Keratinocyte (primary cell): ENCODE data around the gene CLNK. TPM values are rescaled to one million over a fixed set of nuclear protein-coding genes. Genes with fewer than 3 reads are reported as not detected.

Source experiments
- DNase-seq: peaks from one replicate; pipeline ENCODE4 v3.0.0-alpha.2; 2011; ENCODE audit warnings: low read depth, missing footprints, low spot score
- FAIRE-seq: peaks from 2 replicates; lab custom pipeline; 2011; peaks lifted over from hg19 to GRCh38; lab: Jason Lieb, UNC
- H2AFZ ChIP-seq: 2 replicates; pipeline ENCODE4 v1.6.0; 2012; ENCODE audit warnings: low read length, control low read depth, inconsistent platforms; ENCODE audit not compliant: control insufficient read depth
- H3K27ac ChIP-seq: 2 replicates; pipeline ENCODE4 v1.5.1; 2011; ENCODE audit warnings: low read length; ENCODE audit not compliant: control insufficient read depth, insufficient read depth
- H3K27me3 ChIP-seq: 3 replicates; pipeline ENCODE4 v1.6.0; 2011; ENCODE audit warnings: low read length; ENCODE audit not compliant: control insufficient read depth, insufficient read depth; ENCODE audit errors: extremely low read depth
- H3K36me3 ChIP-seq, 2 experiments: 2 replicates in 1 of 2; 3 replicates in 1 of 2; pipeline ENCODE4 v1.5.1; 2011; ENCODE audit warnings: low read length in 2 of 2, mild to moderate bottlenecking in 1 of 2; ENCODE audit not compliant: control insufficient read depth in 2 of 2, insufficient read depth in 2 of 2; ENCODE audit errors: extremely low read depth in 1 of 2
- H3K4me1 ChIP-seq: 3 replicates; pipeline ENCODE4 v1.5.1; 2011; ENCODE audit warnings: low read length; ENCODE audit not compliant: control insufficient read depth, insufficient read depth; ENCODE audit errors: extremely low read depth
- H3K4me2 ChIP-seq: 3 replicates; pipeline ENCODE4 v1.6.0; 2011; ENCODE audit warnings: low read depth, low read length; ENCODE audit not compliant: control insufficient read depth, insufficient read depth; ENCODE audit errors: extremely low read depth
- H3K4me3 ChIP-seq, 3 experiments: fragments of 200-600 bp in 1 of 3; sonication (generic) in 1 of 3; 2 replicates in 2 of 3; 3 replicates in 1 of 3; pipeline ENCODE4 v1.5.1; 2011 to 2016; ENCODE audit warnings: low read length in 3 of 3, mild to moderate bottlenecking in 3 of 3, control low read depth in 2 of 3, inconsistent platforms in 1 of 3, low read depth in 1 of 3, mixed read lengths in 1 of 3, mixed run types in 1 of 3, moderate library complexity in 1 of 3; ENCODE audit not compliant: control insufficient read depth in 2 of 3, insufficient read depth in 2 of 3; ENCODE audit errors: extremely low read depth in 1 of 3
- H3K79me2 ChIP-seq: 2 replicates; pipeline ENCODE4 v1.6.0; 2012; ENCODE audit warnings: low read length; ENCODE audit not compliant: control insufficient read depth, insufficient read depth
- H3K9ac ChIP-seq: 3 replicates; pipeline ENCODE4 v1.6.0; 2011; ENCODE audit warnings: low read length; ENCODE audit not compliant: control insufficient read depth, insufficient read depth; ENCODE audit errors: extremely low read depth
- H3K9me1 ChIP-seq: 3 replicates; pipeline ENCODE4 v1.6.0; 2011; ENCODE audit warnings: low read length; ENCODE audit not compliant: control insufficient read depth, insufficient read depth; ENCODE audit errors: extremely low read depth
- H3K9me3 ChIP-seq: 2 replicates; pipeline ENCODE4 v1.5.1; 2012; ENCODE audit warnings: low read depth, low read length; ENCODE audit not compliant: control insufficient read depth
- H4K20me1 ChIP-seq: 3 replicates; pipeline ENCODE4 v1.6.0; 2011; ENCODE audit warnings: low read length; ENCODE audit not compliant: control insufficient read depth, insufficient read depth; ENCODE audit errors: extremely low read depth
- CTCF ChIP-seq, 3 experiments: IDR thresholded peaks in 1 of 3; conservative IDR thresholded peaks in 1 of 3; optimal IDR thresholded peaks in 1 of 3; 2 replicates in 2 of 3; 3 replicates in 1 of 3; pipeline versions ENCODE3 to v1.5.1; 2011; ENCODE audit warnings: low read length in 3 of 3, mild to moderate bottlenecking in 3 of 3, moderate library complexity in 2 of 3, control low read depth in 1 of 3, inconsistent platforms in 1 of 3; ENCODE audit not compliant: insufficient read depth in 2 of 3; ENCODE audit errors: extremely low read depth in 1 of 3
- EZH2 ChIP-seq: IDR thresholded peaks from one replicate; pipeline ENCODE4 v1.6.1; 2012; ENCODE audit warnings: inconsistent platforms, mild to moderate bottlenecking, low read length, moderate library complexity
- dilution Hi-C: fragments of 300-500 bp; cut with MboI; formaldehyde crosslinking; loops from one replicate; pipeline ENCODE4 v1.7.0; 2020; ENCODE audit warnings: low sequenced_read_pairs; ENCODE audit not compliant: extremely low pct_ligation_motif_present
- polyA plus RNA-seq, 5 experiments: library from polyadenylated mRNA; depleted of rRNA in 3 of 5; stranded (reverse) in 3 of 5; stranded (forward) in 1 of 5; unstranded in 1 of 5; fragments of >200 nt; gene quantifications; 1 replicate in 1 of 5; 2 replicates in 3 of 5; 3 replicates in 1 of 5; pipeline versions ENCODE4 v1.2.1 to v1.2.3, GENCODE V29; 2011 to 2012; ENCODE audit warnings: missing spikeins in 2 of 5, low read depth in 1 of 5, low replicate concordance in 1 of 5

CLNK gene
- polyA plus RNA-seq, 1 donor (not counting 4 experiments of a cell fraction or from before 2014, with no cell fraction given) = not detected

- Histone ChIP-seq H2AFZ (no peak overlapping the region), H3K79me2 (no peaks in the 10 kb centered on the region), H3K27me3 (no peaks in the 10 kb centered on the region), H3K36me3 (no peaks in the 10 kb centered on the region), H3K9ac (no peak overlapping the region), H4K20me1 (no peaks in the 10 kb centered on the region), H3K4me3 (no peak overlapping the region), H3K9me3 (no peaks in the 10 kb centered on the region), H3K9me1 (no peaks in the 10 kb centered on the region), H3K4me2 (no peak overlapping the region), H3K4me1 (no peaks in the 10 kb centered on the region), H3K27ac (no peak overlapping the region)
- dilution Hi-C loops = no loop called here
- no peak for TF ChIP-seq EZH2
- no peak for TF ChIP-seq CTCF (optimal IDR thresholded peaks at IDR 0.05 in 1 of 3, IDR thresholded peaks at IDR 0.05 in 1 of 3, conservative IDR thresholded peaks at IDR 0.05 in 1 of 3; ENCODE audit: extremely low read depth in 1 of 3, insufficient read depth in 2 of 3, low read length in 3 of 3)
- FAIRE-seq (no peak), DNase-seq (no peak)
These were observed 16.6 kb upstream of the CLNK start for GRCh38 chr4:10701161-10701560.

GRCh38 chr4:10698172-10698571 lies 13.6 kb upstream of the CLNK start:
- Histone ChIP-seq H3K4me3 (no peak overlapping the region), H3K9me1 (no peaks in the 10 kb centered on the region), H3K27me3 (no peaks in the 10 kb centered on the region), H3K27ac (no peak overlapping the region), H4K20me1 (no peaks in the 10 kb centered on the region), H3K79me2 (no peaks in the 10 kb centered on the region), H3K9me3 (no peaks in the 10 kb centered on the region), H3K36me3 (no peaks in the 10 kb centered on the region), H3K4me2 (no peak overlapping the region), H3K9ac (no peak overlapping the region), H3K4me1 (peaks cover 9% of the 10 kb centered on the region), H2AFZ (no peak overlapping the region)
- no peak for FAIRE-seq
- DNase-seq = no peak
- dilution Hi-C loops = no loop called here
- no peak for TF ChIP-seq CTCF (optimal IDR thresholded peaks at IDR 0.05 in 1 of 3, IDR thresholded peaks at IDR 0.05 in 1 of 3, conservative IDR thresholded peaks at IDR 0.05 in 1 of 3; ENCODE audit: extremely low read depth in 1 of 3, insufficient read depth in 2 of 3, low read length in 3 of 3)
- TF ChIP-seq EZH2 = no peak
